Endothelial cell of umbilical vein (primary cell): ENCODE data around the gene RNU6-8. TPM values are rescaled to one million over a fixed set of nuclear protein-coding genes. Genes with fewer than 3 reads are reported as not detected.

ENCODE experiments used
- BruUV-seq: library from RNA; stranded (reverse); fragments of 400-500 nt; replicated peaks from 2 replicates; lab custom pipeline; 2021; lab: Mats Ljungman, UMichigan
- CTCF ChIA-PET: fragments of 300-600, 350-600 bp; sonication (Branson Sonifier 250); formaldehyde crosslinking; loops from one replicate; lab custom pipeline; 2021; ENCODE audit warnings: antibody characterized with exemption, inconsistent platforms; lab: Charles Lee
- POLR2A ChIA-PET: fragments of 300-600, 350-600 bp; sonication (Branson Sonifier 250); formaldehyde crosslinking; loops from one replicate; lab custom pipeline; 2021; ENCODE audit warnings: antibody characterized with exemption, inconsistent platforms; lab: Charles Lee
- DNase-seq: peaks from one replicate; pipeline ENCODE4 v3.0.0-alpha.2; 2011; ENCODE audit warnings: low read depth, low spot score
- FAIRE-seq: peaks from 2 replicates; lab custom pipeline; 2011; peaks lifted over from hg19 to GRCh38; lab: Jason Lieb, UNC
- H2AFZ ChIP-seq: 2 replicates; pipeline ENCODE4 v1.6.0; 2012; ENCODE audit warnings: low read depth, low read length, control low read depth, inconsistent platforms
- H3K27ac ChIP-seq: 2 replicates; pipeline ENCODE4 v1.5.1; 2011; ENCODE audit warnings: low read depth, mild to moderate bottlenecking, control low read depth, low read length, moderate library complexity; ENCODE audit not compliant: insufficient read depth
- H3K27me3 ChIP-seq, 2 experiments: 2 replicates each; pipeline versions ENCODE4 v1.6.0 to v1.6.1; 2011; ENCODE audit warnings: low read length in 2 of 2, mixed read lengths in 1 of 2; ENCODE audit not compliant: control insufficient read depth in 2 of 2, insufficient read depth in 2 of 2
- H3K36me3 ChIP-seq, 2 experiments: 2 replicates in 1 of 2; 3 replicates in 1 of 2; pipeline ENCODE4 v1.5.1; 2011; ENCODE audit warnings: low read length in 2 of 2, mild to moderate bottlenecking in 1 of 2, moderate library complexity in 1 of 2; ENCODE audit not compliant: control insufficient read depth in 2 of 2, insufficient read depth in 2 of 2; ENCODE audit errors: extremely low read depth in 1 of 2
- H3K4me1 ChIP-seq: 3 replicates; pipeline ENCODE4 v1.5.1; 2011; ENCODE audit warnings: mild to moderate bottlenecking, low read length; ENCODE audit not compliant: control insufficient read depth, insufficient read depth; ENCODE audit errors: extremely low read depth
- H3K4me2 ChIP-seq: 2 replicates; pipeline ENCODE4 v1.6.1; 2011; ENCODE audit warnings: low read length, control low read depth, mixed read lengths; ENCODE audit not compliant: insufficient read depth
- H3K4me3 ChIP-seq, 3 experiments: fragments of 200-600 bp in 1 of 3; sonication (generic), shearing (Covaris generic) in 1 of 3; replicated peaks in 1 of 3; 2 replicates each; pipeline ENCODE4 v1.5.1; 2011 to 2016; ENCODE audit warnings: control low read depth in 3 of 3, low read length in 3 of 3, mild to moderate bottlenecking in 2 of 3, inconsistent platforms in 1 of 3, low read depth in 1 of 3, moderate library complexity in 1 of 3; ENCODE audit not compliant: insufficient read depth in 1 of 3
- H3K79me2 ChIP-seq: 2 replicates; pipeline ENCODE4 v1.6.0; 2012; ENCODE audit warnings: low read length, inconsistent platforms; ENCODE audit not compliant: control insufficient read depth, insufficient read depth
- H3K9ac ChIP-seq: replicated peaks from 2 replicates; pipeline ENCODE3; 2011; ENCODE audit warnings: low read length, control low read depth; ENCODE audit not compliant: insufficient read depth; ENCODE audit errors: extremely low read depth
- H3K9me1 ChIP-seq: replicated peaks from 3 replicates; pipeline ENCODE4 v1.6.0; 2011; ENCODE audit warnings: mild to moderate bottlenecking, low read length; ENCODE audit not compliant: control insufficient read depth, insufficient read depth; ENCODE audit errors: extremely low read depth
- H3K9me3 ChIP-seq: replicated peaks from 2 replicates; pipeline ENCODE4 v1.5.1; 2012; ENCODE audit warnings: low read length, inconsistent platforms; ENCODE audit not compliant: control insufficient read depth, insufficient read depth
- H4K20me1 ChIP-seq: replicated peaks from 2 replicates; pipeline ENCODE3; 2011; ENCODE audit warnings: mild to moderate bottlenecking, low read length; ENCODE audit not compliant: control insufficient read depth, insufficient read depth; ENCODE audit errors: extremely low read depth
- CTCF ChIP-seq, 2 donors: IDR thresholded peaks; 1 replicate in 1 of 2; 2 replicates in 1 of 2; pipeline ENCODE4 v1.5.1; 2011; ENCODE audit warnings: low read length in 2 of 2, mild to moderate bottlenecking in 2 of 2, moderate library complexity in 2 of 2, control low read depth in 1 of 2, inconsistent platforms in 1 of 2, low read depth in 1 of 2; ENCODE audit not compliant: insufficient read depth in 1 of 2; ENCODE audit errors: extremely low read depth in 1 of 2
- EZH2 ChIP-seq: IDR thresholded peaks from 2 replicates; pipeline ENCODE4 v1.6.1; 2012; ENCODE audit warnings: borderline replicate concordance, low read depth, mild to moderate bottlenecking, moderate library complexity, low read length, inconsistent platforms; ENCODE audit not compliant: severe bottlenecking
- FOS ChIP-seq: IDR thresholded peaks from 2 replicates; pipeline ENCODE4 v1.6.1; 2011; ENCODE audit warnings: mild to moderate bottlenecking, low read length, moderate library complexity, borderline replicate concordance; ENCODE audit not compliant: insufficient read depth
- GATA2 ChIP-seq: IDR thresholded peaks from 2 replicates; pipeline ENCODE4 v1.7.0; 2011; ENCODE audit warnings: low read depth, mild to moderate bottlenecking, moderate library complexity, mixed read lengths, low read length; ENCODE audit not compliant: insufficient read length, insufficient read depth
- JUN ChIP-seq: IDR thresholded peaks from 2 replicates; pipeline ENCODE4 v1.6.1; 2011; ENCODE audit warnings: borderline replicate concordance, low read depth; ENCODE audit not compliant: insufficient read length, insufficient read depth
- MAX ChIP-seq: IDR thresholded peaks from 2 replicates; pipeline ENCODE4 v1.6.1; 2011; ENCODE audit not compliant: insufficient read depth, insufficient read length
- MYC ChIP-seq: IDR thresholded peaks from one replicate; pipeline ENCODE4 v1.6.1; 2011; ENCODE audit warnings: mild to moderate bottlenecking, low read depth, low read length
- POLR2A ChIP-seq: IDR thresholded peaks from 2 replicates; pipeline ENCODE4 v1.6.1; 2012; ENCODE audit warnings: low read depth, mild to moderate bottlenecking, control low read depth, low read length
- POLR2AphosphoS5 ChIP-seq: IDR thresholded peaks from 2 replicates; pipeline ENCODE4 v1.6.1; 2012; ENCODE audit warnings: low read depth, mild to moderate bottlenecking, control low read depth, low read length, moderate library complexity; ENCODE audit not compliant: insufficient read depth
- dilution Hi-C: fragments of 300-500 bp; cut with MboI; formaldehyde crosslinking; loops from one replicate; pipeline ENCODE4 v1.15.0; 2019; ENCODE audit warnings: low sequenced_read_pairs; ENCODE audit not compliant: extremely low pct_ligation_motif_present
- intact Hi-C: fragments of 100-400 bp; cut with micrococcal nuclease; formaldehyde crosslinking; loops from one replicate; pipeline ENCODE4 v1.10.0; 2022
- polyA plus RNA-seq, 4 experiments: library from polyadenylated mRNA; depleted of rRNA in 3 of 4; stranded (reverse) in 3 of 4; unstranded in 1 of 4; fragments of >200 nt; gene quantifications; 2 replicates each; pipeline versions ENCODE4 v1.2.1 to v1.2.3, GENCODE V29; 2011 to 2012; ENCODE audit warnings: missing spikeins in 1 of 4
- total RNA-seq: library from RNA; stranded (reverse); gene quantifications from 2 replicates; pipeline ENCODE4 v1.2.3, GENCODE V29; 2021

Gene RNU6-8
- total and polyA plus RNA-seq, 2 donors (not counting 3 experiments of a cell fraction or from before 2014, with no cell fraction given) = not detected

- H4K20me1 ChIP-seq = no peaks in the 10 kb centered on the region
- no peak for TF ChIP-seq POLR2A
- TF ChIP-seq MYC = no peak
- TF ChIP-seq MAX = no peak
- no peak for TF ChIP-seq CTCF (IDR thresholded peaks at IDR 0.05; ENCODE audit: extremely low read depth in 1 of 2, insufficient read depth in 1 of 2, low read depth in 1 of 2, low read length in 2 of 2)
- no peak for TF ChIP-seq EZH2
- TF ChIP-seq JUN = no peak
- TF ChIP-seq GATA2 = no peak
- no peak for TF ChIP-seq FOS
- TF ChIP-seq POLR2AphosphoS5 = no peak
- no peak overlapping the region for H2AFZ ChIP-seq
- H3K4me1 ChIP-seq = peaks cover 12% of the 10 kb centered on the region
- no peak overlapping the region for H3K4me2 ChIP-seq
- no peak overlapping the region for H3K27ac ChIP-seq
- H3K9ac ChIP-seq = no peak overlapping the region
- H3K79me2 ChIP-seq = no peaks in the 10 kb centered on the region
- intact Hi-C loops = no loop called here
- ChIA-PET CTCF (interaction anchor here (0.8 to 1.0 kb wide), 2 partner anchors 48 to 307 kb away, joined by 3 read pairs; no protein-coding TSS in a partner anchor), POLR2A (no interaction called here)
- DNase-seq (no peak), FAIRE-seq (no peak)
- peaks cover 10 to 20% of the 10 kb centered on the region in 2 experiments for H3K27me3 ChIP-seq
- dilution Hi-C loops = no loop called here
- H3K36me3 ChIP-seq = no peaks in the 10 kb centered on the region
- no peaks in the 10 kb centered on the region for H3K9me1 ChIP-seq
- no peaks in the 10 kb centered on the region for H3K9me3 ChIP-seq
- BruUV-seq = no TSS peak
- no peak overlapping the region for H3K4me3 ChIP-seq
These were observed 3.5 kb upstream of the RNU6-8 start for GRCh38 chr14:32206552-32206951.
